ENCODE data around the gene ZBTB1.

The ZBTB1 gene

DNA sequence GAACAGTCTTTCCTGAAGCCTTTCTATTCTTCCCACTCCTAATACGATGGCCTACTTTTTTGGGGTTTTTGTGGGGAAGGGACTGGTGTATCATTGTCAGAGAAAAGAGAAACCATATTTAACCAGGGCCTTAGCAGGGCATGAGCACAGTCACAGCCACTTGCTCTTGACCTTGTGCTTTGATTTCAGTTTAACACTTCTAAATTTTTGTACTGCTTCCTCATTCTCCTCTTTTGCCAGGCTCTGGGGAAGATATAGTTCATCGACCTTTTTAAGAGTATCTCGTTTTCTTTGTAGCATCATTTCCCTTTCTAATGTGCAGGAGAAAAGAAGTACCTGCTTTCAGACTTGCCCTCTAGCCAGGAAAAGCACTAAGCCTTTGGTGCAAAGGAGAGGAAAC, 2.2 kb downstream of the ZBTB1 start:
- no peak for DNase-seq (ENCODE audit: extremely low read depth, low read depth)
- TF ChIP-seq, protein P1, sequence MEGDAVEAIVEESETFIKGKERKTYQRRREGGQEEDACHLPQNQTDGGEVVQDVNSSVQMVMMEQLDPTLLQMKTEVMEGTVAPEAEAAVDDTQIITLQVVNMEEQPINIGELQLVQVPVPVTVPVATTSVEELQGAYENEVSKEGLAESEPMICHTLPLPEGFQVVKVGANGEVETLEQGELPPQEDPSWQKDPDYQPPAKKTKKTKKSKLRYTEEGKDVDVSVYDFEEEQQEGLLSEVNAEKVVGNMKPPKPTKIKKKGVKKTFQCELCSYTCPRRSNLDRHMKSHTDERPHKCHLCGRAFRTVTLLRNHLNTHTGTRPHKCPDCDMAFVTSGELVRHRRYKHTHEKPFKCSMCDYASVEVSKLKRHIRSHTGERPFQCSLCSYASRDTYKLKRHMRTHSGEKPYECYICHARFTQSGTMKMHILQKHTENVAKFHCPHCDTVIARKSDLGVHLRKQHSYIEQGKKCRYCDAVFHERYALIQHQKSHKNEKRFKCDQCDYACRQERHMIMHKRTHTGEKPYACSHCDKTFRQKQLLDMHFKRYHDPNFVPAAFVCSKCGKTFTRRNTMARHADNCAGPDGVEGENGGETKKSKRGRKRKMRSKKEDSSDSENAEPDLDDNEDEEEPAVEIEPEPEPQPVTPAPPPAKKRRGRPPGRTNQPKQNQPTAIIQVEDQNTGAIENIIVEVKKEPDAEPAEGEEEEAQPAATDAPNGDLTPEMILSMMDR (IDR thresholded peaks at IDR 0.05; ENCODE audit: low read depth, low read length) = no peak

DNA sequence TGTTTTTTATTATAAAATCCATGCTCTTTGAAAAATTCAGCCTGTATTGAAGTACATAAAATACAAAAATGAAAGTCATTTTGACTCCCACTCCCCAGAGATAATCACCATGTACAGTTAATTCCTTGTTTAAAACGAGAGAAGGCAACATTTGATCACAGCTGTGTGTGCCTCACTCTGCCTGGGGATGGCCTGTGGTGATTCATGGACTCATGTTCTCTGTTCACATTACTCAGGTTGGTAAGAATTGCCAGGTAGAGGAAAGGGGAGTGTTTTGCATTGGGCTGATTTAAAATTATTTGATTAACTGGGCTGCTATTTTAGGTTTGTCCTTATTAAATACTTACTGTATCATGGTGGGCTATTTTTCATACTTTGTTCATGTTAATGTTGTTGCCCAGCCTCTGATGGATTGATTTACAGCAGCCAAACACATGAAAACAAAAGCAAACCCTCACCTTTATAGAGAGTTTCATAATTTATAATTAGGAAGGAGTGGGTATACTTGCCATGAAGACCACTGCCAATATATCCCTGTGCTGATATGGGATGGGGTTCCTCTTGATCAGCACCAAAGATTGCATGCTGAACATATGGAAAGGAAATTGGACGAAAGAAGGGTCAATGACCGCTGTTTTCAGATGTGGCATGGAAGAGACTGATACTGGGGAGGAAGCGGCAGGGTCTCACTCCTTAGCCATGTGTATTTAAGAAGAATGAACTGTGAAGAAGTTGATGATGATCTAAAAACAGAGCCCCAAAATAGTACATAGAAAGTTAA, 3.0 kb downstream of the ZBTB1 start:
- no peak for DNase-seq (ENCODE audit: extremely low read depth, low read depth)
- TF ChIP-seq, protein P1 (IDR thresholded peaks at IDR 0.05; ENCODE audit: low read depth, low read length) = no peak

DNA sequence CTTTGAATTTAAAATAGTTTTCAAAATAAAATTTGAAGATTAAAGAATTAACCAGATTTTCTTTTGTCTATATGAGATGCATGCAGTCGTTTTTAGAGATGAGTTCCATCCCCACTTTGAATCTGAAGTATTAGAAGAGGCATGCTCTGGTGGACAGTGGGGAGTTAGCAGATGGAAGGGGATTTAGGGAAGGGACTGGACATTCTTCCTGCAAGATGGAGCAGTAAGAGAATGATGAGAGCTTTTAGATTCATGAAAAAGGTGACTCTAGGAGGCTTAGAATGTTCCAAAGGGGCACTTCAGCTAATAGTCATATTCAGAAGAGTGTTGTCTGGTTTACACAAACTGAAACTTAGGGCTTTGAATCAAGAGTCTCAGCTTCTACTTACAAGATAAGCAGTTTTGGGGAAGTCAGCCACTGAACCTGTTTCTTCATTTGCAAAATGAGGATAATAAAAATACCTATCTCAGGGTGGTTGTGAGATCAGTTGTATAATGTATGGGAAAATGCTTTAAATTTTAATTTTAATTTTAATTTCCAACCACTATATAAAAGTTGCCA, 3.7 kb downstream of the ZBTB1 start:
- no peak for DNase-seq (ENCODE audit: extremely low read depth, low read depth)
- TF ChIP-seq, protein P1 (IDR thresholded peaks at IDR 0.05; ENCODE audit: low read depth, low read length) = no peak

DNA sequence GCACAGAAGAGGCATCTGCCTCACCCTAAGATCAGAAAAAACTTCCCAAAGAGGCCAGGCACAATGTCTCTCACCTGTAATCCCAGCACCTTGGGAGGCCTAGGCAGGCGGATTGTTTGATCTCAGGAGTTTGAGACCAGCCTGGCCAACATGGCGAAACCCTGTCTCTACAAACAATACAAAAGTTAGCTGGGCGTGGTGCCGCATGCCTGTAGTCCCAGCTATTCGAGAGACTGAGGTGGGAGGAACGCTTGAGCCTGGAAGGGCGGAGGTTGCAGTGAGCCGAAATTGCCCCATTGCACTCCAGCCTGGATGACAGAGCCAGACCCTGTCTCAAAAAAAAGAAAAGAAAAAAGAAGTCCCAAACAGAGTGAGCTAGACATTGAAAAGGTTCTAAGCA, 4.5 kb downstream of the ZBTB1 start:
- TF ChIP-seq, protein P1 (IDR thresholded peaks at IDR 0.05; ENCODE audit: low read depth, low read length) = no peak
- DNase-seq (ENCODE audit: extremely low read depth, low read depth) = no peak

DNA sequence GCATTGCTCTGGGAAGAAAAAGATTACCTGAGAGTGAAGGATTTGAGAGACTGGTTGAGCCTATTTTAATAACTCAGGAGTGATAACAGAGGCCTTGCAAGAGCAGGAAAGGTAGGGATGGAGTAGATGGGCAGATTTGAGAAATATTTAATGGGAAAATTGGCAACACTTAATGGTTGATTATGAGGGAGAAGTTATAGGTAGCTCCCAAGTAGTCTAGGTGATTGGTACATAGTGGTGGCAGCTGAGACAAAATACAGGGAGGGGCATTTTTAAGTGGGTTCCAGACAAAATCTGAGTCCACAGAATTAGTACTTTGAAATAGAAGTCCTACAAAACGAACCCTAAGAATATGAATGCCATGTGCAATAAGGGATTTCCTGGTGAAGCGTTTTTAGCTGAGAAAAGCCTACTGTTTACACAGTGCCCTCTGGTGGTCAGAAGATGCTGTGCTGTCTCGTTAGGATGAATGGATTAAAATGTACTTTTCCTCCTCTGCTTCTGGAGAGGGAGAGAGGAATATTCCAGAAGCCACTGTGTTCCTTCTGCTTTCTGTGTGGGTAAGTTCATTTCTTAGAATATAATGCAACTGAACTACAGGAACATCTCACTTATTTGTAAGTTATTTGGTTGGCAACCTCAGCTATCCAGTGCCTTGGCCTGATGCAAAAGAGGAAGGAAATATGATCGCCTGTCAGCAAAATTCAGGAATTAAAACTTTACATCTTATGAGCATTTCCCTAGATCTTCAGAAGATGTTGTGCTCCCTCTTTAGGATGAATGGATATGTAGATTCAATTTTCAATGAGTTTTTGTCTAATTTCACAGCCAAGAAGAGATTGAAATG, 6.5 kb downstream of the ZBTB1 start:
- TF ChIP-seq, protein P1 (IDR thresholded peaks at IDR 0.05; ENCODE audit: low read depth, low read length) = peak; percentile 89
- no peak for DNase-seq (ENCODE audit: extremely low read depth, low read depth)

DNA sequence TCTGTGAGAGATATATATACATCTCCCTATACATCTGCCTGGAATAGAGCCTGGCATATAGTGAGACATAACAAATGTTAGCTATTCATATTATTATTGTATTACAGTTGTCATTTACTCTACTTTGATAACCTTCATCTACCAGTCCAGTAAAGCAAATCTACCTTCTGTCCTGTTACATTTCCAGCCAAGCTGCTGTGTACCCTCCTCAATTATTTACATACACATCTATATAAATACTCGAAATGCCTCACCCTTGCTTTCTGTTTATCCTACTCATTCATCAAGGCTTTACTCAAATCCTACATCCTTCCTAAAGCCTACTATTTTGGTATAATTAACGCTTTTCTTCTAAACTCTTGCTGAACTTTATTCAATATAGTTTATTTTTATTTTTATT, 8.7 kb downstream of the ZBTB1 start:
- TF ChIP-seq, protein P1 (IDR thresholded peaks at IDR 0.05; ENCODE audit: low read depth, low read length) = no peak

DNA sequence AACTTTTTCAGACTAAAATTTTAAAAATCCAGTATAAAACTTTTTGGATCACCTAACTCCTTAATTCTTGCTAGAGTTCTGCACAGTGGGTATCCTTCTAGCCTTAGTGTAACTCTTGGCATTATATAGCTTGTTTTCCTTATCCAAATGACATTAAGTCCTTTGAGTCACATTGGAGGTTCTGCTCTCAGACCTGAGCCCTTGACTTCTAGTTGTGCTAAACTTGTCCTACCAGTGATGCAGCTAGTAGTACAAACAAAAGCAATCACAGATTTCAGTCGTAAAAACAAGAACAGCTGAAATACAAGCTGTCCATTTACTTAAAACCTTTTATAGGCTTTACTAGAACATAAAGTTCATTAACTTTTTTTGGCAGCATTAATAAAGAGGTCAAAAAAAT, 10.5 kb downstream of the ZBTB1 start:
- DNase-seq (ENCODE audit: extremely low read depth, low read depth) = no peak
- TF ChIP-seq, protein P1 (IDR thresholded peaks at IDR 0.05; ENCODE audit: low read depth, low read length) = no peak

More for the DNA sequence above, 8.7 kb downstream of the ZBTB1 start:
- no peak for DNase-seq (ENCODE audit: extremely low read depth, low read depth)
